Ovary (tissue), 3 donors: ENCODE data around the gene RBFOX2.

Source experiments
- CTCF ChIP-seq, 3 donors: fragments of 450-650 bp in 2 of 3; fragments of 200-600 bp in 1 of 3; IDR thresholded peaks; one replicate each; pipeline versions ENCODE4 v1.5.1 to v1.8.0; 2016 to 2022; ENCODE audit warnings: antibody characterized with exemption in 3 of 3, mild to moderate bottlenecking in 1 of 3
- EP300 ChIP-seq: sonication (generic); formaldehyde crosslinking; IDR thresholded peaks from one replicate; pipeline ENCODE4 v1.6.1; 2017; ENCODE audit warnings: antibody characterized with exemption
- POLR2A ChIP-seq: fragments of 450-650 bp; IDR thresholded peaks from one replicate; pipeline ENCODE4 v1.6.1; 2017; ENCODE audit warnings: antibody characterized with exemption, mild to moderate bottlenecking, moderate library complexity
- donor health status: DM: no; HTN: no; CAD: no.

- TF ChIP-seq CTCF (IDR thresholded peaks at IDR 0.05) = no peak
- no peak for TF ChIP-seq POLR2A
- no peak for TF ChIP-seq EP300
These were observed 145.5 kb downstream of the RBFOX2 start for GRCh38 chr22:35883031-35883620.
